Measurements from ENCODE around the gene SPSB3. TPM values are rescaled to one million over a fixed set of nuclear protein-coding genes. Genes with fewer than 3 reads are reported as not detected.

The SPSB3 gene
- total and polyA plus RNA-seq, 2 experiments from 2014 or later = 96.4 to 101 TPM

GRCh38 chr16:1776991-1777374, 5.4 kb downstream of the SPSB3 start:
- no peak overlapping the region for H3K27ac ChIP-seq
- no peak for DNase-seq (ENCODE audit: low read depth in 1 of 2, low spot score in 1 of 2)
- H3K36me3 ChIP-seq = no peaks in the 10 kb centered on the region
- no peak overlapping the region for H3K4me3 ChIP-seq
- peaks cover 11% of the 10 kb centered on the region for H3K4me1 ChIP-seq (ENCODE audit: low read depth)
- TF ChIP-seq, protein P1, sequence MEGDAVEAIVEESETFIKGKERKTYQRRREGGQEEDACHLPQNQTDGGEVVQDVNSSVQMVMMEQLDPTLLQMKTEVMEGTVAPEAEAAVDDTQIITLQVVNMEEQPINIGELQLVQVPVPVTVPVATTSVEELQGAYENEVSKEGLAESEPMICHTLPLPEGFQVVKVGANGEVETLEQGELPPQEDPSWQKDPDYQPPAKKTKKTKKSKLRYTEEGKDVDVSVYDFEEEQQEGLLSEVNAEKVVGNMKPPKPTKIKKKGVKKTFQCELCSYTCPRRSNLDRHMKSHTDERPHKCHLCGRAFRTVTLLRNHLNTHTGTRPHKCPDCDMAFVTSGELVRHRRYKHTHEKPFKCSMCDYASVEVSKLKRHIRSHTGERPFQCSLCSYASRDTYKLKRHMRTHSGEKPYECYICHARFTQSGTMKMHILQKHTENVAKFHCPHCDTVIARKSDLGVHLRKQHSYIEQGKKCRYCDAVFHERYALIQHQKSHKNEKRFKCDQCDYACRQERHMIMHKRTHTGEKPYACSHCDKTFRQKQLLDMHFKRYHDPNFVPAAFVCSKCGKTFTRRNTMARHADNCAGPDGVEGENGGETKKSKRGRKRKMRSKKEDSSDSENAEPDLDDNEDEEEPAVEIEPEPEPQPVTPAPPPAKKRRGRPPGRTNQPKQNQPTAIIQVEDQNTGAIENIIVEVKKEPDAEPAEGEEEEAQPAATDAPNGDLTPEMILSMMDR (IDR thresholded peaks at IDR 0.05; ENCODE audit: low read depth, low read length) = no peak
- no peaks in the 10 kb centered on the region for H3K27me3 ChIP-seq
- no peaks in the 10 kb centered on the region for H3K9me3 ChIP-seq (ENCODE audit: low read depth)

GRCh38 chr16:1776672-1776955, 5.8 kb downstream of the SPSB3 start:
- TF ChIP-seq, protein P1 (IDR thresholded peaks at IDR 0.05; ENCODE audit: low read depth, low read length) = no peak
- Histone ChIP-seq H3K27me3 (no peaks in the 10 kb centered on the region), H3K4me1 (ENCODE audit: low read depth) (peaks cover 13% of the 10 kb centered on the region), H3K9me3 (ENCODE audit: low read depth) (no peaks in the 10 kb centered on the region), H3K27ac (no peak overlapping the region), H3K36me3 (no peaks in the 10 kb centered on the region), H3K4me3 (no peak overlapping the region)
- DNase-seq (ENCODE audit: low read depth in 1 of 2, low spot score in 1 of 2) = no peak

DNA sequence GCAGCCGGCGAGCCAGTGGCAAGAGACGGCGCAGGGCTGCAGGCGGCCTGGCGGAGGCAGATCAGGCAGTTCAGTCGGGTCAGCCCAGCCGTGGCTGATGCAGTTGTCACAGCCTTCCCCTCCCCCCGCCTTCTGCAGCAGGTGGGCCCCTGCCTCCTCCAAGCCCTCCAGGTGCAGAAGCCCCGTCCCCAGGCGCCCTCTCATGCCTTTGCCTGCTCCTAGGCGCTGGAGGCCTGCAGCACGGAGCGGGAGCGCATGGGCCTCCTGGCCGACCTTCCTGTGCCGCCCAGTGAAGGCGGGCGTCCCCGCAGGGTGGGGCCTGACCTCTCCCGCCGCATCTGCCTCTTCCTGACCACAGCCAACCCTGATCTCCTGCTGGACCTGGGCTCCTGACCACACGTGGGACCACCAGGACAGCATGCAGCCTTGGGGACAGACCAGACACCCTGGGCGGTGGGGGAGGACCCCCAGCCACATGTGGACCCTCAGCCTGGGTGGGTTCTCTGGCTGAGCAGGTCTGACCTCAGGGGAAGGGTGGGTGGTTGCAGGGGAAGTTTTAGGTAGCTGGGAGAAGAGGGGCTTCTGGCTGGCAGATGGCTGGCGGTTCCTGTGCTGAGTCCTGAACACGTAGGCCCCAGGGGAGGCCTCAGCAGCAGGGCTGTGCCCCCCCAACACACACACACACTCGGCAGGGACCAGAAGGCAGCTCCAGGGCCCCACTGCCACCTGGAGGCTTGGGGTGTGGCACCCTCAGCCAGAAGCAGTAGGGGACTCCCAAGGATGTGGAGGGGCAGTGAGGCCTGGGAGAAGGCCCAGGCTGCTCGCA, 6.3 kb downstream of the SPSB3 start:
- no peaks in the 10 kb centered on the region for H3K36me3 ChIP-seq
- H3K4me3 ChIP-seq = no peak overlapping the region
- no peak overlapping the region for H3K27ac ChIP-seq
- TF ChIP-seq, protein P1 (IDR thresholded peaks at IDR 0.05; ENCODE audit: low read depth, low read length) = no peak
- peaks cover 13% of the 10 kb centered on the region for H3K4me1 ChIP-seq (ENCODE audit: low read depth)
- DNase-seq (ENCODE audit: low read depth in 1 of 2, low spot score in 1 of 2) = no peak
- H3K9me3 ChIP-seq (ENCODE audit: low read depth) = no peaks in the 10 kb centered on the region
- no peaks in the 10 kb centered on the region for H3K27me3 ChIP-seq

- no peaks in the 10 kb centered on the region for H3K27me3 ChIP-seq
- no peak overlapping the region for H3K4me3 ChIP-seq
- TF ChIP-seq, protein P1 (IDR thresholded peaks at IDR 0.05; ENCODE audit: low read depth, low read length) = no peak
- H3K9me3 ChIP-seq (ENCODE audit: low read depth) = no peaks in the 10 kb centered on the region
- H3K36me3 ChIP-seq = no peaks in the 10 kb centered on the region
- no peak overlapping the region for H3K27ac ChIP-seq
- H3K4me1 ChIP-seq (ENCODE audit: low read depth) = peaks cover 13% of the 10 kb centered on the region
- DNase-seq (ENCODE audit: low read depth in 1 of 2, low spot score in 1 of 2) = no peak
Measured at GRCh38 chr16:1775006-1775845, 7.1 kb downstream of the SPSB3 start.

GRCh38 chr16:1774448-1774780, 8.0 kb downstream of the SPSB3 start:
- no peak overlapping the region for H3K27ac ChIP-seq
- H3K27me3 ChIP-seq = no peaks in the 10 kb centered on the region
- peaks cover 13% of the 10 kb centered on the region for H3K4me1 ChIP-seq (ENCODE audit: low read depth)
- H3K9me3 ChIP-seq (ENCODE audit: low read depth) = no peaks in the 10 kb centered on the region
- no peak for DNase-seq (ENCODE audit: low read depth in 1 of 2, low spot score in 1 of 2)
- no peaks in the 10 kb centered on the region for H3K36me3 ChIP-seq
- TF ChIP-seq, protein P1 (IDR thresholded peaks at IDR 0.05; ENCODE audit: low read depth, low read length) = no peak
- H3K4me3 ChIP-seq = peak overlapping the region; percentile 59
